K562 (cell line): ENCODE data around the gene ZNF148. TPM values are rescaled to one million over a fixed set of nuclear protein-coding genes. Genes with fewer than 3 reads are reported as not detected.

Experiments used
- BRF1 ChIP-seq: IDR thresholded peaks from 3 replicates; pipeline ENCODE4 v1.6.1; 2011; ENCODE audit warnings: borderline replicate concordance, mild to moderate bottlenecking; ENCODE audit not compliant: insufficient read length; ENCODE audit errors: extremely low read depth
- CREBBP ChIP-seq: IDR thresholded peaks from one replicate; pipeline ENCODE4 v1.6.1; 2012; ENCODE audit warnings: low read depth, mild to moderate bottlenecking, control low read depth, inconsistent platforms, low read length
- DIDO1 ChIP-seq: fragments of 450-650 bp; IDR thresholded peaks from 2 replicates; pipeline ENCODE4 v1.6.1; 2016; ENCODE audit warnings: low read depth, missing biosample characterization, missing genetic modification characterization
- FOS ChIP-seq: IDR thresholded peaks from 3 replicates; pipeline ENCODE4 v1.6.1; 2011; ENCODE audit not compliant: insufficient read length; ENCODE audit errors: extremely low read depth
- HNRNPUL1 ChIP-seq: fragments of 200-400 bp; formaldehyde crosslinking; IDR thresholded peaks from 2 replicates; pipeline ENCODE4 v1.6.1; 2017; ENCODE audit warnings: low read length
- JUN ChIP-seq, 2 experiments: sonication (generic) in 1 of 2; formaldehyde crosslinking in 1 of 2; IDR thresholded peaks; 2 replicates each; pipeline versions ENCODE4 v1.6.1 to v1.8.0; 2012 to 2022; ENCODE audit warnings: borderline replicate concordance in 2 of 2, mild to moderate bottlenecking in 2 of 2, improper control_type of control experiment in 1 of 2, low read depth in 1 of 2, low read length in 1 of 2, missing genetic modification reagents in 1 of 2
- MNT ChIP-seq, 2 experiments: fragments of 450-650 bp; conservative IDR thresholded peaks; 2 replicates each; pipeline ENCODE4 v1.6.1; 2017; ENCODE audit warnings: mild to moderate bottlenecking in 2 of 2, moderate library complexity in 2 of 2
- PHB2 ChIP-seq: fragments of 450-650 bp; IDR thresholded peaks from 2 replicates; pipeline ENCODE4 v1.6.1; 2017; ENCODE audit warnings: low read depth
- PHF21A ChIP-seq: fragments of 450-650 bp; IDR thresholded peaks from 2 replicates; pipeline ENCODE4 v1.6.1; 2017; ENCODE audit warnings: low read depth, borderline replicate concordance
- RAD51 ChIP-seq: fragments of 450-650 bp; IDR thresholded peaks from 2 replicates; pipeline ENCODE4 v1.7.1; 2016; ENCODE audit warnings: low read depth, mild to moderate bottlenecking, borderline replicate concordance
- REST ChIP-seq, 2 experiments: fragments of 450-650 bp; formaldehyde crosslinking in 1 of 2; IDR thresholded peaks; 2 replicates each; pipeline versions ENCODE4 v1.4.0 to v1.6.1; 2014 to 2020; ENCODE audit warnings: mild to moderate bottlenecking in 2 of 2, borderline replicate concordance in 1 of 2, low read depth in 1 of 2
- SAFB ChIP-seq: fragments of 200-400 bp; formaldehyde crosslinking; IDR thresholded peaks from 2 replicates; pipeline ENCODE4 v1.6.1; 2017; ENCODE audit warnings: low read depth, low read length, borderline replicate concordance
- U2AF1 ChIP-seq: fragments of 200-400 bp; formaldehyde crosslinking; optimal IDR thresholded peaks from 2 replicates; pipeline ENCODE3; 2017; ENCODE audit warnings: mild to moderate bottlenecking, low read depth, low read length, moderate library complexity
- ZC3H4 ChIP-seq: sonication (generic); formaldehyde crosslinking; IDR thresholded peaks from 2 replicates; pipeline ENCODE4 v1.9.0; 2021; ENCODE audit warnings: missing genetic modification reagents, borderline replicate concordance
- ZNF217 ChIP-seq: sonication (generic); formaldehyde crosslinking; IDR thresholded peaks from 2 replicates; pipeline ENCODE4 v1.8.0; 2022; ENCODE audit warnings: mild to moderate bottlenecking, missing genetic modification reagents
- ZNF263 ChIP-seq: sonication (generic); formaldehyde crosslinking; IDR thresholded peaks from 2 replicates; pipeline ENCODE4 v1.8.0; 2022; ENCODE audit warnings: mild to moderate bottlenecking, missing genetic modification reagents, borderline replicate concordance
- ZNF717 ChIP-seq: fragments of 250-450 bp; sonication (Bioruptor Pico); IDR thresholded peaks from 2 replicates; pipeline ENCODE4 v1.5.0; 2021
- polyA plus RNA-seq, 8 experiments: library from polyadenylated mRNA; depleted of rRNA in 4 of 8; stranded (reverse) in 5 of 8; unstranded in 3 of 8; fragments of >200 nt; fragmentation: Nextera tagmentation in 2 of 8; fragmentation: Illumina TruSeq in 1 of 8; extraction: Ambion mirVana in 2 of 8; extraction: Trizol in 1 of 8; gene quantifications; 2 replicates each; pipeline versions ENCODE4 v1.2.1 to v1.2.3, GENCODE V29; 2011 to 2014; ENCODE audit warnings: inconsistent platforms in 1 of 8, missing spikeins in 1 of 8
- total RNA-seq, 7 experiments: library from RNA; depleted of rRNA in 6 of 7; stranded (reverse); fragments of >200 nt in 6 of 7; fragmentation: Illumina TruSeq in 2 of 7; extraction: Trizol in 2 of 7; gene quantifications; 2 replicates each; pipeline versions ENCODE4 v1.2.1 to v1.2.3, GENCODE V29; 2011 to 2021; ENCODE audit warnings: low replicate concordance in 1 of 7

The ZNF148 gene
- total and polyA plus RNA-seq, 9 of the 15 experiments (the other 6 are each of a cell fraction or from before 2014, with no cell fraction given): 2.7 to 15.1 (median 8.3) TPM

GRCh38 chr3:125374996-125375941 is at the start of gene ZNF148 (continued):
- TF ChIP-seq RAD51 (no peak), MNT (conservative IDR thresholded peaks at IDR 0.05) (peak in 1 of 2 experiments; percentile 80; a peak in 3 of 4 replicates), CREBBP (no peak), ZNF717 (no peak), PHB2 (no peak), SAFB (peak; percentile 35; the same call in 1 of the 2 replicates), ZC3H4 (CRISPR knock-in tag) (no peak), ZNF263 (peak; percentile 98), JUN (IDR thresholded peaks at IDR 0.05; ENCODE audit: borderline replicate concordance, low read depth, low read length) (no peak), JUN (CRISPR knock-in tag; IDR thresholded peaks at IDR 0.05; ENCODE audit: borderline replicate concordance) (no peak), PHF21A (no peak), FOS (no peak), HNRNPUL1 (no peak), REST (IDR thresholded peaks at IDR 0.05; ENCODE audit: borderline replicate concordance) (no peak), REST (CRISPR knock-in tag; IDR thresholded peaks at IDR 0.05; ENCODE audit: low read depth) (no peak), U2AF1 (no peak), DIDO1 (tag) (no peak), ZNF217 (CRISPR knock-in tag) (no peak), BRF1 (no peak)
